ENCODE results near the gene GGA3. TPM values are rescaled to one million over a fixed set of nuclear protein-coding genes. Genes with fewer than 3 reads are reported as not detected.

The GGA3 gene
- total and polyA plus RNA-seq, 4 donors = 12.1 to 57.5 (median 36.6) TPM

GRCh38 chr17:75273977-75274708 lies 12.7 kb upstream of the GGA3 start:
- DNase-seq (ENCODE audit: low read depth in 4 of 6, low spot score in 6 of 6) = no peak
- no peak overlapping the region for H3K27ac ChIP-seq (ENCODE audit: low read depth, low read length)
- no peak overlapping the region for H3K4me3 ChIP-seq (ENCODE audit: low read depth, low read length)
- H3K36me3 ChIP-seq (ENCODE audit: control insufficient read depth, insufficient read depth, low read length) = peaks cover 35% of the 10 kb centered on the region
- no peaks in the 10 kb centered on the region for H3K9me3 ChIP-seq (ENCODE audit: control insufficient read depth, insufficient read depth, low read length)
- H3K27me3 ChIP-seq (ENCODE audit: control insufficient read depth, insufficient read depth, low read length) = no peaks in the 10 kb centered on the region
- WGBS (ENCODE audit: insufficient coverage) = 77% methylated on average over 6 of the region's 7 CpGs
- H3K4me1 ChIP-seq (ENCODE audit: control insufficient read depth, insufficient read depth, low read length) = peaks cover 41% of the 10 kb centered on the region

- 100% methylated on average over 2 of the region's 3 CpGs for WGBS (ENCODE audit: insufficient coverage)
- no peak overlapping the region for H3K27ac ChIP-seq (ENCODE audit: low read depth, low read length)
- no peak for DNase-seq (ENCODE audit: low read depth in 4 of 6, low spot score in 6 of 6)
- H3K9me3 ChIP-seq (ENCODE audit: control insufficient read depth, insufficient read depth, low read length) = no peaks in the 10 kb centered on the region
- H3K36me3 ChIP-seq (ENCODE audit: control insufficient read depth, insufficient read depth, low read length) = peaks cover 34% of the 10 kb centered on the region
- no peak overlapping the region for H3K4me3 ChIP-seq (ENCODE audit: low read depth, low read length)
- peaks cover 47% of the 10 kb centered on the region for H3K4me1 ChIP-seq (ENCODE audit: control insufficient read depth, insufficient read depth, low read length)
- no peaks in the 10 kb centered on the region for H3K27me3 ChIP-seq (ENCODE audit: control insufficient read depth, insufficient read depth, low read length)
Measured at GRCh38 chr17:75272848-75273184, 11.4 kb upstream of the GGA3 start.

- WGBS (ENCODE audit: insufficient coverage) = 59% methylated on average over 22 of the region's 24 CpGs
Measured at GRCh38 chr17:75271955-75272847, 10.8 kb upstream of the GGA3 start.

GRCh38 chr17:75271233-75271954 lies 10.0 kb upstream of the GGA3 start:
- H3K4me3 ChIP-seq (ENCODE audit: low read depth, low read length) = peak overlapping the region; percentile 68
- DNase-seq (ENCODE audit: low read depth in 4 of 6, low spot score in 6 of 6) = peak in 5 of 6 donors; percentile 31 to 90 (median 68)
- H3K27me3 ChIP-seq (ENCODE audit: control insufficient read depth, insufficient read depth, low read length) = no peaks in the 10 kb centered on the region
- peaks cover 61% of the 10 kb centered on the region for H3K4me1 ChIP-seq (ENCODE audit: control insufficient read depth, insufficient read depth, low read length)
- H3K36me3 ChIP-seq (ENCODE audit: control insufficient read depth, insufficient read depth, low read length) = peaks cover 42% of the 10 kb centered on the region
- under 1% methylated on average over 74 of the region's 74 CpGs for WGBS (ENCODE audit: insufficient coverage)
- no peaks in the 10 kb centered on the region for H3K9me3 ChIP-seq (ENCODE audit: control insufficient read depth, insufficient read depth, low read length)
- no peak overlapping the region for H3K27ac ChIP-seq (ENCODE audit: low read depth, low read length)

More at GRCh38 chr17:75271955-75272847, 10.8 kb upstream of the GGA3 start:
- H3K4me1 ChIP-seq (ENCODE audit: control insufficient read depth, insufficient read depth, low read length) = peaks cover 53% of the 10 kb centered on the region
- peak overlapping the region; percentile 68 for H3K4me3 ChIP-seq (ENCODE audit: low read depth, low read length)
- H3K27me3 ChIP-seq (ENCODE audit: control insufficient read depth, insufficient read depth, low read length) = no peaks in the 10 kb centered on the region
- no peaks in the 10 kb centered on the region for H3K9me3 ChIP-seq (ENCODE audit: control insufficient read depth, insufficient read depth, low read length)
- no peak overlapping the region for H3K27ac ChIP-seq (ENCODE audit: low read depth, low read length)
- DNase-seq (ENCODE audit: low read depth in 4 of 6, low spot score in 6 of 6) = peak in 1 of 6 donors; percentile 63
- H3K36me3 ChIP-seq (ENCODE audit: control insufficient read depth, insufficient read depth, low read length) = peaks cover 36% of the 10 kb centered on the region

GRCh38 chr17:75270966-75271232 lies 9.5 kb upstream of the GGA3 start, which contains the start of gene MIF4GD:
Gene MIF4GD, minus strand, starts transcription at chr17:75271231. Its CDS starts 1,036 bp downstream, at chr17:75270195.
- Histone ChIP-seq H3K9me3 (ENCODE audit: control insufficient read depth, insufficient read depth, low read length) (no peaks in the 10 kb centered on the region), H3K4me3 (ENCODE audit: low read depth, low read length) (peak within 1 kb of the TSS; percentile 86), H3K36me3 (ENCODE audit: control insufficient read depth, insufficient read depth, low read length) (peaks cover 46% of the 10 kb centered on the region), H3K4me1 (ENCODE audit: control insufficient read depth, insufficient read depth, low read length) (peaks cover 64% of the 10 kb centered on the region), H3K27me3 (ENCODE audit: control insufficient read depth, insufficient read depth, low read length) (no peaks in the 10 kb centered on the region), H3K27ac (ENCODE audit: low read depth, low read length) (peak within 1 kb of the TSS; percentile 93)
- DNase-seq (ENCODE audit: low read depth in 4 of 6, low spot score in 6 of 6) = peak in 1 of 6 donors; percentile 94
- 0% methylated on average over 39 of the region's 39 CpGs for WGBS (ENCODE audit: insufficient coverage)

GRCh38 chr17:75270218-75270965 lies 9.0 kb upstream of the GGA3 start:
- H3K27ac ChIP-seq (ENCODE audit: low read depth, low read length) = peak overlapping the region; percentile 93
- peaks cover 51% of the 10 kb centered on the region for H3K36me3 ChIP-seq (ENCODE audit: control insufficient read depth, insufficient read depth, low read length)
- H3K4me1 ChIP-seq (ENCODE audit: control insufficient read depth, insufficient read depth, low read length) = peaks cover 69% of the 10 kb centered on the region
- H3K27me3 ChIP-seq (ENCODE audit: control insufficient read depth, insufficient read depth, low read length) = no peaks in the 10 kb centered on the region
- peak in 5 of 6 donors; percentile 29 to 76 (median 35) for DNase-seq (ENCODE audit: low read depth in 4 of 6, low spot score in 6 of 6)
- no peaks in the 10 kb centered on the region for H3K9me3 ChIP-seq (ENCODE audit: control insufficient read depth, insufficient read depth, low read length)
- H3K4me3 ChIP-seq (ENCODE audit: low read depth, low read length) = peak overlapping the region; percentile 86
- WGBS (ENCODE audit: insufficient coverage) = under 1% methylated on average over 47 of the region's 47 CpGs

GRCh38 chr17:75269844-75270217 lies 8.4 kb upstream of the GGA3 start:
- Histone ChIP-seq H3K4me1 (ENCODE audit: control insufficient read depth, insufficient read depth, low read length) (peaks cover 70% of the 10 kb centered on the region), H3K9me3 (ENCODE audit: control insufficient read depth, insufficient read depth, low read length) (no peaks in the 10 kb centered on the region), H3K27ac (ENCODE audit: low read depth, low read length) (peak overlapping the region; percentile 93), H3K27me3 (ENCODE audit: control insufficient read depth, insufficient read depth, low read length) (no peaks in the 10 kb centered on the region), H3K36me3 (ENCODE audit: control insufficient read depth, insufficient read depth, low read length) (peaks cover 51% of the 10 kb centered on the region), H3K4me3 (ENCODE audit: low read depth, low read length) (peak overlapping the region; percentile 86)
- 15% methylated on average over 6 of the region's 6 CpGs for WGBS (ENCODE audit: insufficient coverage)
- no peak for DNase-seq (ENCODE audit: low read depth in 4 of 6, low spot score in 6 of 6)

GRCh38 chr17:75267411-75268232 lies 6.2 kb upstream of the GGA3 start:
- Histone ChIP-seq H3K4me1 (ENCODE audit: control insufficient read depth, insufficient read depth, low read length) (peaks cover 63% of the 10 kb centered on the region), H3K27ac (ENCODE audit: low read depth, low read length) (peak overlapping the region; percentile 61), H3K27me3 (ENCODE audit: control insufficient read depth, insufficient read depth, low read length) (no peaks in the 10 kb centered on the region), H3K36me3 (ENCODE audit: control insufficient read depth, insufficient read depth, low read length) (peaks cover 46% of the 10 kb centered on the region), H3K9me3 (ENCODE audit: control insufficient read depth, insufficient read depth, low read length) (no peaks in the 10 kb centered on the region), H3K4me3 (ENCODE audit: low read depth, low read length) (no peak overlapping the region)
- DNase-seq (ENCODE audit: low read depth in 4 of 6, low spot score in 6 of 6) = no peak
- WGBS (ENCODE audit: insufficient coverage) = 52% methylated on average over 13 of the region's 14 CpGs
